Esophagus muscularis mucosa (tissue), 4 donors: ENCODE data around the gene CSTA. TPM values are rescaled to one million over a fixed set of nuclear protein-coding genes. Genes with fewer than 3 reads are reported as not detected.

ENCODE experiments used
- DNase-seq: peaks from one replicate; pipeline ENCODE4 v3.0.0-alpha.2; 2017; ENCODE audit errors: extremely low spot score
- H3K27ac ChIP-seq, 4 donors: fragments of 200-600 bp; sonication (generic); replicated peaks in 1 of 4; 1 replicate in 3 of 4; 2 replicates in 1 of 4; pipeline ENCODE4 v1.5.1; 2016 to 2019; ENCODE audit warnings: mild to moderate bottlenecking in 1 of 4
- H3K27me3 ChIP-seq, 4 donors: fragments of 200-600 bp; sonication (generic); one replicate each; pipeline versions ENCODE4 v1.5.1 to v1.6.0; 2016 to 2019
- H3K36me3 ChIP-seq, 4 donors: fragments of 200-600 bp; sonication (generic); one replicate each; pipeline ENCODE4 v1.5.1; 2016 to 2019
- H3K4me1 ChIP-seq, 4 donors: fragments of 200-600 bp; sonication (generic); one replicate each; pipeline ENCODE4 v1.5.1; 2016 to 2019
- H3K4me3 ChIP-seq, 4 donors: fragments of 200-600 bp; sonication (generic); 1 replicate in 2 of 4; 2 replicates in 2 of 4; pipeline ENCODE4 v1.5.1; 2016 to 2019; ENCODE audit warnings: mild to moderate bottlenecking in 4 of 4, moderate library complexity in 1 of 4
- H3K9me3 ChIP-seq, 4 donors: fragments of 200-600 bp; sonication (generic); 1 replicate in 3 of 4; 2 replicates in 1 of 4; pipeline ENCODE4 v1.5.1; 2016 to 2019
- EP300 ChIP-seq: sonication (generic); formaldehyde crosslinking; IDR thresholded peaks from one replicate; pipeline ENCODE4 v1.6.1; 2017; ENCODE audit warnings: antibody characterized with exemption
- POLR2A ChIP-seq: fragments of 450-650 bp; IDR thresholded peaks from one replicate; pipeline ENCODE4 v1.6.1; 2017; ENCODE audit warnings: antibody characterized with exemption, moderate library complexity, mild to moderate bottlenecking, low read depth
- POLR2AphosphoS5 ChIP-seq, 2 donors: sonication (generic); formaldehyde crosslinking; IDR thresholded peaks; one replicate each; pipeline ENCODE4 v1.6.1; 2017; ENCODE audit warnings: antibody characterized with exemption in 2 of 2
- WGBS: methylation state at CpG from one replicate; pipeline ENCODE4 v1.1.5; 2018; 5-methylcytosine and 5-hydroxymethylcytosine counted together
- intact Hi-C: fragments of 100-400 bp; cut with DNase I; formaldehyde crosslinking; loops from one replicate; pipeline ENCODE4 v1.15.1; 2023
- total RNA-seq, 4 donors: library from RNA; depleted of rRNA; stranded (reverse); fragments of >200 nt; gene quantifications; one replicate each; pipeline versions ENCODE4 v1.1.0 to v1.2.1, GENCODE V29; 2016
- TF ChIP-seq, protein P1 (sequence below), 3 experiments: fragments of 200-600 bp in 2 of 3; fragments of 450-650 bp in 1 of 3; sonication (generic) in 2 of 3; IDR thresholded peaks; one replicate each; pipeline ENCODE4 v1.5.1; 2017 to 2019; ENCODE audit warnings: antibody characterized with exemption in 3 of 3, mild to moderate bottlenecking in 2 of 3, moderate library complexity in 1 of 3

CSTA gene
- total RNA-seq, 4 donors from 2014 or later, result 1.3 to 3.5 (median 2.4) TPM

DNA sequence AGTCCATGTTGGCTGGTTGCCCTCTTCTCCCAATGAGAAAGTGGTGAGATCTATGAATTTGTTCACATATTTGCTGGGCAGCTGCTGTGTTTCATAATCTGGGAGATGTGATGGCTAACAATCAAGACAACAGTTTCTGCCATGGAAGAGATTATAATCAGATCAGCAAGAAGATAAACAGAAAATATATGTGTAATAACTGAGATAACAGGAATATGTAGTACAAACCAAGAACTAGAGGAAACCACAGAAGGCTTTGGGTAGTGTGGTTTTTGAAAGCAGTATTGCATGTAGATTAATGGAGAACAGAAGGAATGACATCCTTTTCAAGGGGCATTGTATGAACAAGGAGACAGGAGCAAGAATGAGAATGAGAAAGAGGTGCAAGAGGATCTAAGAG lies 12.2 kb upstream of the CSTA start:
- DNase-seq, result no peak
- no peaks in the 10 kb centered on the region for H3K4me1 ChIP-seq
- no peaks in the 10 kb centered on the region for H3K9me3 ChIP-seq
- TF ChIP-seq EP300, result no peak
- TF ChIP-seq POLR2AphosphoS5 (IDR thresholded peaks at IDR 0.05), result no peak
- TF ChIP-seq POLR2A, result no peak
- TF ChIP-seq, protein P1, sequence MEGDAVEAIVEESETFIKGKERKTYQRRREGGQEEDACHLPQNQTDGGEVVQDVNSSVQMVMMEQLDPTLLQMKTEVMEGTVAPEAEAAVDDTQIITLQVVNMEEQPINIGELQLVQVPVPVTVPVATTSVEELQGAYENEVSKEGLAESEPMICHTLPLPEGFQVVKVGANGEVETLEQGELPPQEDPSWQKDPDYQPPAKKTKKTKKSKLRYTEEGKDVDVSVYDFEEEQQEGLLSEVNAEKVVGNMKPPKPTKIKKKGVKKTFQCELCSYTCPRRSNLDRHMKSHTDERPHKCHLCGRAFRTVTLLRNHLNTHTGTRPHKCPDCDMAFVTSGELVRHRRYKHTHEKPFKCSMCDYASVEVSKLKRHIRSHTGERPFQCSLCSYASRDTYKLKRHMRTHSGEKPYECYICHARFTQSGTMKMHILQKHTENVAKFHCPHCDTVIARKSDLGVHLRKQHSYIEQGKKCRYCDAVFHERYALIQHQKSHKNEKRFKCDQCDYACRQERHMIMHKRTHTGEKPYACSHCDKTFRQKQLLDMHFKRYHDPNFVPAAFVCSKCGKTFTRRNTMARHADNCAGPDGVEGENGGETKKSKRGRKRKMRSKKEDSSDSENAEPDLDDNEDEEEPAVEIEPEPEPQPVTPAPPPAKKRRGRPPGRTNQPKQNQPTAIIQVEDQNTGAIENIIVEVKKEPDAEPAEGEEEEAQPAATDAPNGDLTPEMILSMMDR (IDR thresholded peaks at IDR 0.05), result no peak
- peaks cover 0 to 12% (median 0%) of the 10 kb centered on the region in 4 donors for H3K27me3 ChIP-seq
- intact Hi-C loops, result no loop called here
- no peaks in the 10 kb centered on the region for H3K36me3 ChIP-seq
- no peak overlapping the region for H3K27ac ChIP-seq
- H3K4me3 ChIP-seq, result no peak overlapping the region

DNA sequence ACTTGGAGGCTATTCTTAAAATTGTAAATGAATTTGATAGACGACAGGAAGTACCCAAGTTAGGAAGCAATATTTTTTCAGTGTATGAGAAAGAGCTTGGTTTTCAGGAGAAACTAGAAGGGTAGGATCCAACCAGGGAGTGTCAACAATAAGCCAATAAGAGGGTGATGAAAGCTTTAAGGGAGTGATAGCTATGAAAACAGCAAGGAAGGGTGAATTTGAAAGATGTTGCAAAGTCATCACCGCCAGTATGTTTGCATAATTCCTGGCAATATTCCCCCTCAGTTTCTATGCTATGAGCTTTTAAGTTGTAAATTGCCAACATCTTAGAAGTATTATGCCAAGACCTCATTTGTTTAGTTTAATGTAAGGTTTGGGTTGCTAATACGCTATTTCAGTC lies 11.8 kb upstream of the CSTA start:
- Histone ChIP-seq H3K4me1 (no peaks in the 10 kb centered on the region), H3K9me3 (no peaks in the 10 kb centered on the region), H3K4me3 (no peak overlapping the region), H3K36me3 (no peaks in the 10 kb centered on the region), H3K27me3 (peaks cover 0 to 12% (median 0%) of the 10 kb centered on the region in 4 donors), H3K27ac (no peak overlapping the region)
- TF ChIP-seq POLR2AphosphoS5 (IDR thresholded peaks at IDR 0.05) (no peak), EP300 (no peak), POLR2A (no peak)
- TF ChIP-seq, protein P1 (IDR thresholded peaks at IDR 0.05), result no peak
- WGBS, result 52% methylated on average over 3 of the region's 3 CpGs
- no peak for DNase-seq
- intact Hi-C loops, result no loop called here

DNA sequence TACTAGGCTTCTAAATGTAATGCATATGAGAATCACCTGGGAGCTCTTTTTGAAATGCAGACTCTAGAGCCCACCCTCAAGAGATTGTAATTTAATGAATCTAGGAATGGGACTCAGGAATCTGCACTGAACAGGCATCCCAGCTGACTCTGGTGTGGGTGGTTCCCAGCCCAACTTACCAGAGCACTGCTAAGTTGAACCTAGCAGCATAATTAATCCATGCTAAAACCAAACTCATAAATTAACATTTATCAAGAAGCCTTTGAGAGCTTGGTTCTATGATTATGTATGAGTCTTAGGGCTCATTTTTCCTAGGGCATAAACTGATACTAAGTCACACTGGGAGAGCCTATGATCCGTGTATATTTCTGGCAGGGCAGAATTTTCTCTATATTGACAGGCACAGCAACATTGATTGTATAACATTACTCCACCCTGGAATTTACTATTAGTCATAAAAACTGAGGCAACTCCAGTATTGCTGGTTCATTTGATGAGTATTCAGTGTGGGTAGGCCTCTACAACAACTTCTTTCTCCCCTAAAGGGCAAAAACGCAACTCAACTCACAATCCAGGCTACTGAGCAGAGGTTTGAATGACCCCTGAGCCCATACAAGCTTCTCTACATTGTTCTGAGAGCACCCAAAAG lies 10.7 kb upstream of the CSTA start:
- Histone ChIP-seq H3K27ac (no peak overlapping the region), H3K36me3 (no peaks in the 10 kb centered on the region), H3K9me3 (no peaks in the 10 kb centered on the region), H3K27me3 (peaks cover 0 to 12% (median 0%) of the 10 kb centered on the region in 4 donors), H3K4me3 (no peak overlapping the region), H3K4me1 (no peaks in the 10 kb centered on the region)
- WGBS, result 80% methylated on average over 2 of the region's 2 CpGs
- DNase-seq, result no peak
- intact Hi-C loops, result no loop called here
- TF ChIP-seq POLR2AphosphoS5 (IDR thresholded peaks at IDR 0.05) (no peak), EP300 (no peak), POLR2A (no peak)
- TF ChIP-seq, protein P1 (IDR thresholded peaks at IDR 0.05), result no peak

DNA sequence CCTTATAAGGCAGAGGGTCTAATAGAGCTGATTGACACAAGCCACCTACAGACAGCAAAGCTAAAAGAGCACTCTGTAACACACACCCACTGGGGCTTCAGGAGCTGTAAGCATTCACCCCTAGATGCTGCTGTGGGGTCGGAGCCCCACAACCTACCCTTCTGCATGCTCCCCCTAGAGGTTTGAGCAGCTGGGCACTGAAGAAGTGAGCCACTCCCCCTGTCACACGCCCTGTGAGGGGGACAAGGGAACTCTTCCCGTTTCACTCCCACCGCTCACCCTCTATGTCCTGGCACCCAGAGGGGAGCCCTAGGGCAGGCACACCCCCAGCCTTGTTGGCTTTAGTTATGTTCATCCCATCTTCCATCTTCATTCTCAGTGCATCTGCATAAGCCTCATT lies 9.4 kb upstream of the CSTA start:
- no peak for DNase-seq
- H3K27ac ChIP-seq, result no peak overlapping the region
- WGBS, result 48% methylated on average over 4 of the region's 4 CpGs
- peaks cover 0 to 12% (median 0%) of the 10 kb centered on the region in 4 donors for H3K27me3 ChIP-seq
- H3K4me1 ChIP-seq, result no peaks in the 10 kb centered on the region
- no peaks in the 10 kb centered on the region for H3K9me3 ChIP-seq
- TF ChIP-seq, protein P1 (IDR thresholded peaks at IDR 0.05), result no peak
- no peak for TF ChIP-seq EP300
- TF ChIP-seq POLR2A, result no peak
- TF ChIP-seq POLR2AphosphoS5 (IDR thresholded peaks at IDR 0.05), result no peak
- intact Hi-C loops, result no loop called here
- H3K4me3 ChIP-seq, result no peak overlapping the region
- no peaks in the 10 kb centered on the region for H3K36me3 ChIP-seq

DNA sequence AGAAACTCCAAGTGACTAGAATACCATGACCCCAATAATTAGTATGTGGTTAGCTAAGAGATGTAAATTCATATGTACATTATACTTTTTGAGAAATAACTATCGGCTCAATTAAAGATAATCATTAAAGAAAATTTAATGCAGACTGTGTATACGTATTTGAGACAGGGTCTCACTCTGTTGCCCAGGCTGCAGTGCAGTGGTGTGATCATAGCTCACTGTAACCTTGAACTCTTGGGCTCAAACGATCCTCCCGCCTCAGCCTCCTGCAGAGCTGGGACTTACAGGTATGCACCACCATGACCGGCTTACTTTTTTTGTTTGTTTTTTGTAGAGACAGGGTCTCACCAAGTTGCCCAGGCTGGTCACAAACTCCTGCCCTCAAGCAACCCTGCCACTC lies 8.7 kb upstream of the CSTA start:
- WGBS, result 93% methylated on average over 5 of the region's 5 CpGs
- Histone ChIP-seq H3K4me3 (no peak overlapping the region), H3K27ac (no peak overlapping the region), H3K9me3 (no peaks in the 10 kb centered on the region), H3K36me3 (no peaks in the 10 kb centered on the region), H3K4me1 (no peaks in the 10 kb centered on the region), H3K27me3 (peaks cover 0 to 12% (median 0%) of the 10 kb centered on the region in 4 donors)
- TF ChIP-seq, protein P1 (IDR thresholded peaks at IDR 0.05), result no peak
- TF ChIP-seq POLR2AphosphoS5 (IDR thresholded peaks at IDR 0.05) (no peak), EP300 (no peak), POLR2A (no peak)
- intact Hi-C loops, result no loop called here
- no peak for DNase-seq
